Measurements from ENCODE around the gene RMDN2.

The RMDN2 gene

DNA sequence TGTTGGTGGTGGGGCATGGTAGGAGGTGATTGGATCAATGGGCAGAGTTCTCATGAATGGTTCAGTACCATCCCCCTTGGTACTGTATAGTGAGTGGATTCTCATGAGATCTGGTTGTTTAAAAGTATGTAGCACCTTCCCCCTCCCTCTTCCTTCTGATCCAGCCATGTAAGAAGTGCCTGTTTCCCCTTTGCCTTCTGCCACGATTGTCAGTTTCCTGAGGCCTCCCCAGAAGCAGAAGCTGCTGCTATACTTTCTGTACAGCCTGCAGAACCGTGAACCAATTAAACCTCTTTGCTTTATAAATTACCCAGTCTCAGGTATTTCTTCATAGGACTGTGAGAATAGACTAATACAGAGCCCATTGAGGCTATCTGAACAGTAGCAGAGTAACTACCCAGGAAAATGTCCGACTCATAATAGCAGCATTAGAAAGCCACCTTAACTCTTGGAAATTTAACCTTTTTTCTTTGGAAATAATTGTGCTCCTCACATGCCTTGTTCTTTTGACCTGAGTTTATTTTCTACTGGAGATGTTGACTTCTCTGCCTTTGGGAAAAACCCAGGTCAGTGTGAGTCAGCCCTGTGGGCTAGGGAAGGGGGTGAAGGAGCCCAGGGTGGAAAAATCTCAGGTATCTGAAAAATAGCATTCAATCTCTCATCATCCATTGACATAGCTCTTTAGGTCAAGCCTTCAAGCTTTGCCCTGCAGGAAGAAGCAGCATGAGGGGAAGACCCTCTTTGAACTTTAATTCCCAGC lies 132.7 kb downstream of the RMDN2 start:
- no peak for DNase-seq

- DNase-seq = no peak
These were observed 135.3 kb downstream of the RMDN2 start for GRCh38 chr2:38060236-38061018.

DNA sequence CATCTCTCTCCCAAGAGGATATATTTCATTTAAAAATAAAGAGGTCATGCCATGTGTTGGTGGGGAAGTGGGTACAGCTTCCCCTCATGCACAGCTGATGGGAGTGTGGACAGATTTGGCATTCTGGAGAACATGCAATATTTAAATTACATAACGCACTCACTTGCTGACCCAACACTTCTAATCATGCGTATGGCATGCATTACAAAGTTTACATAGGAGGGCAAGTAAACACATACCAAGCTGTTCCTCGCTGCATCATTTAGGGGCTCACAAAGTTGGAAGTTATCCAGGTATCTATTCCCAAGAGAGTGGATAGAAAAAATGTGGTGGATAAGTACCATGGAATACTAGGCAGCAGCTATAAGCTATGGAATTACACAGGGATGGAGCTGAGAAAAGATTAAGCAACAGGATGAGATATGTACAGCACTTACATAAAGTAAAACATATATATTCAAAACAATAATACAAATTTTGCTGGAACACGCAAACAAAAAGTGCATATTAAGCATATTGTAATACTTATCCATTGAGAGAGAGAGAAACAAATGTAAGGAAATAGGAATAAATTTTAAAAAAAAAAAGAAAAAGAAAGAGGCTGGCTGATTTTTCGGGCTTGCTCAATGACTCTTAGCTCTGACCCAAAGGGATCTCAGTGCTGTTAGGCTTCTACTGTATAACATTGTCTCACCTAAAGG lies 139.9 kb downstream of the RMDN2 start:
- DNase-seq = no peak

DNA sequence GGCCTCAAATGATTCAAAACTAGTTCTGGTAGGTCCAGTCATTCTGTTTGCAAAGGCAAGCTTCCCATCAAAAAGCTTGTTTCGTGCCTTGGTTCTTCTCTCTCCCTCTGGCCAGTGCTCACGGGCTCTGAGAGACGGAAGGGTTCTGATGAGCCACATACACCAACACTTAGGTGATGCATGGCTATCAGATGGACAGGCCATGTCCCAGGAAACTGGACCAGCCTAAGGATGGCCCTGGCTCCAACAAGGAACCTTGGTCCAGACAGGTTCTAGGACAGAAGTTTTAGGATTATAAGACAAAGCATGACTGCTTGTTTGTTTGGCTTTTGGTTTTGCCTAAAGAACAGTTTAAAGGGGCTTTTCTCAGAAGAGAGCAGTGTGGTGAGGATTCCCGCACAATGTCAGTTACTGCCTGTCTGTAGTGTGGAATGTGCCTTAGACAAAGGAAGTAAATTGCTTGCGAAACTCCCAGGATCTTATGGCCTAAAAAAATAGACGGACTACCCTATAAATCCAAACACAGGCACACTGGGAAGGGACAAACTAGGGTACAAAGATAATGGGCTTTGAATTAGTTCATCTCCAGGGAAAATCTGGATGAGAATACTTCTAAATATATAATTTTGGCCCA lies 140.5 kb downstream of the RMDN2 start:
- DNase-seq = no peak

DNA sequence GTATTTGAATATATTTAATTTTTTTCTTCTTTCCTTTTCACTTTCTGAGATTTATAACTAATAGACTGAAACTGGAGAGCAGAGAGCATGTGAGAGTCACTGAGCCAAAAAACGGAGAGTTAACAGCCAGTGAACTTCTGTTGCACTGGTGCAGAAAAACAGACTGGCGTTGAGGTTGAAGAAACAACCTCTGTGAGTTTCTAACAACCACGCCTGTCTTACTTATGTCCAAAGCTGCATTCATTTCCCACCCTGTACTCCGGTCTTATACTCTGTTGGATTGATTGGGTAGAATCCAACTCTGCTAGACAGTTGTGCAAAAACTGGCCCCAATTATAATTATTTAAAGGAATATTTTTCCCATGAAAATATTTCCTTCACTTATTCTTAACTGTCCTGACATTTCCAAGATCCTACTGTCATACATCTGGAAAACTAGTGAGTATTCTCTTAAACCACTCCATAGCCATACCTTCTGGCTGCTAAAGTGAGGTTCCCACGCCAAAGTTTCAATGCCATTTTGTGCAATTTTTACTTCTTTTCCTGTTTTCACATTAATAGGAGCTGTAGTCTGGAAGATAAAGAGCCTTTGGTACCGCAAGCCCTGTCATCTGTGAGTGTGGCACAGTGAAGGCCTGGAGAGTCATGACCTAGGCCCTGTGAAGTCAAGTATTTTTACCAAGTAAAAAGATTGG lies 141.5 kb downstream of the RMDN2 start:
- no peak for DNase-seq
